ENCODE measurements around the gene SPATA7. TPM values are rescaled to one million over a fixed set of nuclear protein-coding genes. Genes with fewer than 3 reads are reported as not detected.

SPATA7 gene
- total RNA-seq, 1 donor from 2014 or later, result 15.9 TPM

DNA sequence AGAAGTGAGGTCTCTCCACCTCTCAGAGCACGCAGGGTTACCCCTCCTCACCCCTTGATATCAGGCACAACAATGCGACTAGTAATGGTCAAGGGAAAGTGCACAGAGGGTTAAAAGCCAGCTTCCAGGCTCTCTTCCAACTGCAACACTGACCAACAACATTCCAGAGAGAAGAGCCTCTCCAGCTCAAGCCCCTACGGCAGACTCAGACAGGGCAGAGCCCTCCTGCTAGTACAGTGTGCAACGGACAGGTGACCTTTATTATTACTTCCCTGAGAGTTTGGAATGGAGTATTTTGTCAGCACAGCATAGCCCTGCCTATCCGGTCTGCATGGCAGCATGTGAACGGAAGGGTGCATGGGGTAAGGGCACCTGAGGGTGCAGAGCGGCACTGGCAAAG is 96.3 kb downstream of the SPATA7 start:
- DNase-seq (ENCODE audit: low spot score), result no peak

- DNase-seq (ENCODE audit: low spot score), result no peak
These were observed 97.1 kb downstream of the SPATA7 start for GRCh38 chr14:88482524-88482923.

Other genes starting within 250 kb of the SPATA7 start
- gene KCNK10, start 62.4 kb upstream of the SPATA7 start, total RNA-seq, result not detected
- gene PTPN21, start 169.3 kb downstream of the SPATA7 start, total RNA-seq, result 20.3 TPM
- gene ZC3H14, start 177.4 kb downstream of the SPATA7 start, total RNA-seq, result 54.4 TPM

Measured in ureter (tissue), 1 donor.